CD14-positive monocyte (primary cell): Measurements from ENCODE around the gene NLN. TPM values are rescaled to one million over a fixed set of nuclear protein-coding genes. Genes with fewer than 3 reads are reported as not detected.

Experiments
- DNase-seq, 3 donors: peaks; one replicate each; pipeline ENCODE4 v3.0.0-alpha.2; 2011 to 2022
- H2AFZ ChIP-seq: 2 replicates; pipeline ENCODE4 v1.6.0; 2012; ENCODE audit warnings: mild to moderate bottlenecking, low read depth, low read length, inconsistent platforms; ENCODE audit not compliant: insufficient read depth, poor library complexity, severe bottlenecking
- H3K27ac ChIP-seq, 2 donors: 1 replicate in 1 of 2; 2 replicates in 1 of 2; pipeline ENCODE4 v1.5.1; 2012 to 2013; ENCODE audit warnings: low read length in 2 of 2, control low read depth in 1 of 2, inconsistent platforms in 1 of 2, low read depth in 1 of 2, mild to moderate bottlenecking in 1 of 2
- H3K27me3 ChIP-seq, 2 donors: one replicate each; pipeline versions ENCODE4 v1.6.0 to v1.6.1; 2011 to 2013; ENCODE audit warnings: low read length in 2 of 2; ENCODE audit not compliant: control insufficient read depth in 2 of 2, insufficient read depth in 2 of 2
- H3K36me3 ChIP-seq, 2 donors: replicated peaks in 1 of 2; 1 replicate in 1 of 2; 2 replicates in 1 of 2; pipeline versions ENCODE4 v1.5.1 to v1.6.1; 2012 to 2013; ENCODE audit warnings: low read length in 2 of 2, control low read depth in 1 of 2, inconsistent platforms in 1 of 2, mild to moderate bottlenecking in 1 of 2; ENCODE audit not compliant: insufficient read depth in 2 of 2, control insufficient read depth in 1 of 2
- H3K4me1 ChIP-seq, 2 donors: 1 replicate in 1 of 2; 2 replicates in 1 of 2; pipeline versions ENCODE4 v1.5.1 to v1.6.1; 2012 to 2013; ENCODE audit warnings: low read length in 2 of 2, control low read depth in 1 of 2, inconsistent platforms in 1 of 2, mild to moderate bottlenecking in 1 of 2, moderate library complexity in 1 of 2; ENCODE audit not compliant: insufficient read depth in 2 of 2, control insufficient read depth in 1 of 2
- H3K4me2 ChIP-seq: replicated peaks from 2 replicates; pipeline ENCODE3; 2012; ENCODE audit warnings: low read length, moderate library complexity, mild to moderate bottlenecking; ENCODE audit not compliant: poor library complexity, severe bottlenecking; ENCODE audit errors: extremely low read depth
- H3K4me3 ChIP-seq, 3 experiments: fragments of 200-600 bp in 1 of 3; sonication (generic) in 1 of 3; replicated peaks in 1 of 3; 1 replicate in 2 of 3; 2 replicates in 1 of 3; pipeline ENCODE4 v1.5.1; 2011 to 2013; ENCODE audit warnings: low read length in 3 of 3, mild to moderate bottlenecking in 3 of 3, control low read depth in 2 of 3, low read depth in 2 of 3, inconsistent platforms in 1 of 3, moderate library complexity in 1 of 3
- H3K79me2 ChIP-seq: 2 replicates; pipeline ENCODE4 v1.6.0; 2012; ENCODE audit warnings: mild to moderate bottlenecking, control low read depth, inconsistent platforms, low read length, moderate library complexity; ENCODE audit not compliant: insufficient read depth
- H3K9ac ChIP-seq: 2 replicates; pipeline ENCODE4 v1.6.0; 2017; ENCODE audit warnings: low read length, mild to moderate bottlenecking; ENCODE audit not compliant: insufficient read depth, poor library complexity, severe bottlenecking
- H3K9me3 ChIP-seq, 2 donors: replicated peaks in 1 of 2; 1 replicate in 1 of 2; 2 replicates in 1 of 2; pipeline versions ENCODE4 v1.5.1 to v1.6.1; 2012 to 2013; ENCODE audit warnings: low read length in 2 of 2, control low read depth in 1 of 2; ENCODE audit not compliant: control insufficient read depth in 1 of 2, insufficient read depth in 1 of 2
- H4K20me1 ChIP-seq: 2 replicates; pipeline ENCODE4 v1.6.0; 2012; ENCODE audit warnings: mild to moderate bottlenecking, low read length, control low read depth, moderate library complexity; ENCODE audit not compliant: insufficient read depth
- H3K27ac Mint-ChIP-seq, 7 donors: one replicate each; pipeline ENCODE4 v1.8.0; 2020; ENCODE audit warnings: mild to moderate bottlenecking in 7 of 7, mixed read lengths in 7 of 7, moderate library complexity in 6 of 7, inconsistent platforms in 2 of 7
- H3K27me3 Mint-ChIP-seq, 3 donors: one replicate each; pipeline ENCODE4 v1.8.0; 2021 to 2022; ENCODE audit warnings: low read depth in 3 of 3, mild to moderate bottlenecking in 3 of 3, mixed read lengths in 3 of 3, moderate library complexity in 3 of 3, inconsistent platforms in 1 of 3
- H3K36me3 Mint-ChIP-seq, 2 donors: one replicate each; pipeline ENCODE4 v1.8.0; 2020; ENCODE audit warnings: mixed read lengths in 2 of 2, inconsistent platforms in 1 of 2, mild to moderate bottlenecking in 1 of 2
- H3K4me1 Mint-ChIP-seq: one replicate; pipeline ENCODE4 v1.8.0; 2020; ENCODE audit warnings: mild to moderate bottlenecking, mixed read lengths
- H3K4me3 Mint-ChIP-seq, 2 donors: one replicate each; pipeline ENCODE4 v1.8.0; 2020; ENCODE audit warnings: mild to moderate bottlenecking in 2 of 2, mixed read lengths in 2 of 2, moderate library complexity in 1 of 2
- H3K9me3 Mint-ChIP-seq, 7 donors: one replicate each; pipeline ENCODE4 v1.8.0; 2020 to 2022; ENCODE audit warnings: mixed read lengths in 7 of 7, mild to moderate bottlenecking in 6 of 7, moderate library complexity in 6 of 7, inconsistent platforms in 2 of 7
- CTCF ChIP-seq: fragments of 200-600 bp; IDR thresholded peaks from one replicate; pipeline ENCODE4 v1.8.0; 2022; ENCODE audit warnings: antibody characterized with exemption, mild to moderate bottlenecking
- WGBS: methylation state at CpG from one replicate; pipeline ENCODE4 v1.1.5; 2013; ENCODE audit warnings: missing lambda C conversion rate; ENCODE audit not compliant: insufficient coverage; 5-methylcytosine and 5-hydroxymethylcytosine counted together
- intact Hi-C, 2 donors: fragments of 100-400 bp; cut with micrococcal nuclease; formaldehyde crosslinking; loops; one replicate each; pipeline versions ENCODE4 v1.15.0 to v1.15.1; 2023
- polyA plus RNA-seq, 3 donors: library from polyadenylated mRNA; depleted of rRNA in 1 of 3; unstranded in 2 of 3; stranded (reverse) in 1 of 3; fragments of 300-500 nt in 2 of 3; fragments of >200 nt in 1 of 3; fragmentation: Illumina TruSeq in 2 of 3; gene quantifications; 1 replicate in 2 of 3; 2 replicates in 1 of 3; pipeline ENCODE4 v1.2.3, GENCODE V29; 2012 to 2021

The NLN gene
- polyA plus RNA-seq, 3 donors: 8.7 to 39.2 (median 17.7) TPM

GRCh38 chr5:65861830-65862241 lies 139.8 kb downstream of the NLN start:
- no peak overlapping the region for H3K4me2 ChIP-seq
- no peaks in the 10 kb centered on the region for H3K9me3 ChIP-seq
- H3K27ac ChIP-seq: no peak overlapping the region
- no peak for TF ChIP-seq CTCF
- H3K27me3 Mint-ChIP-seq: peaks cover 0 to 2% (median 1%) of the 10 kb centered on the region in 3 donors
- intact Hi-C loops: no loop called here
- peaks cover 19 to 20% of the 10 kb centered on the region in 2 donors for H3K4me1 ChIP-seq
- H3K9ac ChIP-seq: no peak overlapping the region
- no peak overlapping the region for H3K4me3 ChIP-seq
- H3K4me3 Mint-ChIP-seq: no peak overlapping the region
- no peaks in the 10 kb centered on the region for H3K36me3 ChIP-seq
- H2AFZ ChIP-seq: no peak overlapping the region
- H3K27ac Mint-ChIP-seq: peak overlapping the region in 1 of 7 donors; percentile 35
- WGBS: 100% methylated on average over 1 of the region's 3 CpGs
- H3K9me3 Mint-ChIP-seq: no peaks in the 10 kb centered on the region
- H3K4me1 Mint-ChIP-seq: peaks cover 24% of the 10 kb centered on the region
- no peaks in the 10 kb centered on the region for H3K27me3 ChIP-seq
- DNase-seq: no peak
- no peaks in the 10 kb centered on the region for H3K79me2 ChIP-seq
- no peaks in the 10 kb centered on the region for H4K20me1 ChIP-seq
- H3K36me3 Mint-ChIP-seq: peaks cover 2 to 4% of the 10 kb centered on the region in 2 donors

- H3K4me2 ChIP-seq: no peak overlapping the region
- intact Hi-C loops: no loop called here
- Mint-ChIP-seq H3K4me3 (no peak overlapping the region), H3K9me3 (no peaks in the 10 kb centered on the region), H3K36me3 (peaks cover 2 to 4% of the 10 kb centered on the region in 2 donors), H3K27me3 (peaks cover 0 to 2% (median 1%) of the 10 kb centered on the region in 3 donors), H3K4me1 (peaks cover 29% of the 10 kb centered on the region), H3K27ac (no peak overlapping the region)
- no peak overlapping the region for H3K9ac ChIP-seq
- no peak overlapping the region for H2AFZ ChIP-seq
- no peaks in the 10 kb centered on the region for H3K27me3 ChIP-seq
- no peak overlapping the region for H3K4me3 ChIP-seq
- no peaks in the 10 kb centered on the region for H3K36me3 ChIP-seq
- no peak for DNase-seq
- H3K27ac ChIP-seq: no peak overlapping the region
- no peaks in the 10 kb centered on the region for H3K79me2 ChIP-seq
- peaks cover 19 to 20% of the 10 kb centered on the region in 2 donors for H3K4me1 ChIP-seq
- H3K9me3 ChIP-seq: no peaks in the 10 kb centered on the region
- no peak for TF ChIP-seq CTCF
- H4K20me1 ChIP-seq: no peaks in the 10 kb centered on the region
Observed at GRCh38 chr5:65862384-65862783, 140.4 kb downstream of the NLN start.
